ENCODE results near the gene SS18L1.

DNA sequence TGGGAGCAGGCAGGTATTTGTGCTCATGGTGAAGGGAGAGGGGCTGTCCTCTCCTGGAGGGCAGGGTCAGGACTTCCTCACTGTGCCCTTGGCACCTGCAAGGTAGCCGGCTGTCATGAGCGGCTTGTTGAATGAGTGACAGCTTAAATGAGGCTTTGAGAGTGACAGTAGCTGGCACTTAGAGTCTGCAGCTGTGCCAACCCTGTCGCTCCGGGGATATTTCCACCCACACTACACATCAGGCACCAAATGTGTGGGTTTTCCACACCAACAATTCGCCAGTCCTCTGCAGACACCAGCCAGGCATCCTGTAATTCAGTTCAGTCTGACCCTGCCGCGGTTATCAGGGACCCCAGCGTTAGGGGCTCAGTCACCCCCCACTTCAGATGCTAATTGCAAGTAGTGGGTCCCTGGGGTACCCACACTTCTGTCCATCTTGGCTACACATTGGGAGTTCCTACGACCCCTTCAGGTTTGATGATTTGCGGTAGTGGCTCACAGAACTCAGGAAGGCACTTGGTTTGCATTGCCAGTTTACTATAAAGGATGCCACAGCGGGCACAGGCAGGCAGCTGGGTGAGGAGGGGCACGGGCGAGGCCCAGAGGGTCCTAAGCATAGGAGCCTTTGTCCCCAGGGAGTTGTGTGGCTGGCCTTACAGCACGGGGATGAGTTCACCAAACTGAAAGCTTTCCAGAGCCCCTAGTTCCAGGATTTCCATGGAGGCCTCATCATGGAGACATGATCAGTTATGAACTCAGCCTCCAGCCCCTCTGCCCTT, 48.4 kb downstream of the SS18L1 start:
- TF ChIP-seq, protein P1, sequence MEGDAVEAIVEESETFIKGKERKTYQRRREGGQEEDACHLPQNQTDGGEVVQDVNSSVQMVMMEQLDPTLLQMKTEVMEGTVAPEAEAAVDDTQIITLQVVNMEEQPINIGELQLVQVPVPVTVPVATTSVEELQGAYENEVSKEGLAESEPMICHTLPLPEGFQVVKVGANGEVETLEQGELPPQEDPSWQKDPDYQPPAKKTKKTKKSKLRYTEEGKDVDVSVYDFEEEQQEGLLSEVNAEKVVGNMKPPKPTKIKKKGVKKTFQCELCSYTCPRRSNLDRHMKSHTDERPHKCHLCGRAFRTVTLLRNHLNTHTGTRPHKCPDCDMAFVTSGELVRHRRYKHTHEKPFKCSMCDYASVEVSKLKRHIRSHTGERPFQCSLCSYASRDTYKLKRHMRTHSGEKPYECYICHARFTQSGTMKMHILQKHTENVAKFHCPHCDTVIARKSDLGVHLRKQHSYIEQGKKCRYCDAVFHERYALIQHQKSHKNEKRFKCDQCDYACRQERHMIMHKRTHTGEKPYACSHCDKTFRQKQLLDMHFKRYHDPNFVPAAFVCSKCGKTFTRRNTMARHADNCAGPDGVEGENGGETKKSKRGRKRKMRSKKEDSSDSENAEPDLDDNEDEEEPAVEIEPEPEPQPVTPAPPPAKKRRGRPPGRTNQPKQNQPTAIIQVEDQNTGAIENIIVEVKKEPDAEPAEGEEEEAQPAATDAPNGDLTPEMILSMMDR (IDR thresholded peaks at IDR 0.05; ENCODE audit: insufficient read depth, low read depth, low read length) = no peak
- TF ChIP-seq EZH2 (IDR thresholded peaks at IDR 0.05; ENCODE audit: insufficient read depth, low read length) = no peak

All from astrocyte (in vitro differentiated cells and primary cell).